ENCODE results near the gene AKAIN1. TPM values are rescaled to one million over a fixed set of nuclear protein-coding genes. Genes with fewer than 3 reads are reported as not detected.

AKAIN1 gene
- total RNA-seq, 2 experiments from 2014 or later: not detected

DNA sequence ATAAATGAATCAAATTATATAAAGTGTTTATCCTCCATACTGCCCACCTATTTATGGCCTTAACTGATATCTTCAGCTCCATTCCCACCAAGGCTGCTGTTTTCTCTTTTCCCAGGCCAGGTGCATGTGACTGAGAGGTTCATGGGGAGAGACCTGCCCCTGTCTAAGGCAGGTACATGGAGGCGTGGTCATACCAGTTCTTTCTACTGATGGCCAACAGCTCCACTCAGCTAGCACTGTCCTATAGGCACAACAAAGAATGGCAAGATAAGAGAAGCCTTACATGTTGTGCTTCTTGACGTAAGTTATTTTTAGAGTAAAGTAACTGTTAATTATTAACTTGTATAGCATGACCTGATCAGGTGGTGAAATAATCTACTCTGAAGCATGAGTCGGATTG, 16.8 kb downstream of the AKAIN1 start:
- no peaks in the 10 kb centered on the region for H3K27me3 Mint-ChIP-seq
- no peak overlapping the region for H3K27ac Mint-ChIP-seq
- POLR2A ChIA-PET: no interaction called here
- no peak for ATAC-seq (ENCODE audit: low read depth)
- no peaks in the 10 kb centered on the region for H3K36me3 Mint-ChIP-seq
- H3K9me3 Mint-ChIP-seq: peaks cover 2% of the 10 kb centered on the region
- peaks cover 3% of the 10 kb centered on the region for H3K4me1 Mint-ChIP-seq
- H3K4me3 Mint-ChIP-seq: no peak overlapping the region
- DNase-seq: no peak

DNA sequence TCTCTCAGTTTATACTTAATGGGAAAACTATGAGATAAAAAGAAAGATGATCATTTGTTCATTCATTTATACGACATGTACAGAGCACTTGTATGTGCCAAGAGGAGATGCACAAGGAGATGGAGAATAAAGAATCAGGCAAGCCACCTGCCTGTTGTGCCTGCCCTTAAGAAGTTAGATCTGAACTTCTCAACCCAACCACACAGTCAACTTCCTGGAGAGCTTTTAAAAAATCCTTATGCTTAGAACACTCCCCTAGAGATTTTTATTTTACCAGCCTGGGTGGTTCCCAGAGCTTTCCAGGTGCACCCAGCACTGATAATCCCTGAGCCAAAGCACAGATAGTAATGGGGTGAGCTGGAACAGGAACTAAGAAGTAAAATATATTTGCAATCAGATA, 18.5 kb downstream of the AKAIN1 start:
- Mint-ChIP-seq H3K27ac (no peak overlapping the region), H3K9me3 (no peaks in the 10 kb centered on the region), H3K36me3 (no peaks in the 10 kb centered on the region), H3K4me3 (no peak overlapping the region), H3K27me3 (no peaks in the 10 kb centered on the region), H3K4me1 (peaks cover 3% of the 10 kb centered on the region)
- DNase-seq (no peak), ATAC-seq (ENCODE audit: low read depth) (no peak)
- POLR2A ChIA-PET: no interaction called here

DNA sequence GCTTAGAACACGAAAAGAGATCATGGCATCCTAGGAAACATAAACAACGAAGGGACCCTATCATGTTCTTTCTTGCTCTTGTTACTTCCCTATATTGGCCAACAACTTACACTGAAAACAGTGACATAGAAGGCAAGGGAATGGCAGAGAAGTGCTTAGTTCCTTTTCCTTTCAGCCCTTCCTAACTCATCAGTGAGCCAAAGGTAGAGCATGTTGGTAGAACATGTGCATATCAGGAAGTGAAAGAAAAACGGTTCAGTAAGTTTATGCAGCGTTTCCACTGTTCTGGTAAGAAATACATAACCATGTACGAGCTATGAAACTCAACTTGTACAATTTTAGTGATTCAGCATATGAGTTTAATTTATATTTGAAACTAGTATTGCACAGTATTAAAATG, 21.7 kb downstream of the AKAIN1 start:
- H3K4me3 Mint-ChIP-seq: no peak overlapping the region
- no peak for ATAC-seq (ENCODE audit: low read depth)
- POLR2A ChIA-PET: no interaction called here
- H3K9me3 Mint-ChIP-seq: no peaks in the 10 kb centered on the region
- no peak for DNase-seq
- peaks cover 3% of the 10 kb centered on the region for H3K4me1 Mint-ChIP-seq
- no peaks in the 10 kb centered on the region for H3K27me3 Mint-ChIP-seq
- no peaks in the 10 kb centered on the region for H3K36me3 Mint-ChIP-seq
- H3K27ac Mint-ChIP-seq: no peak overlapping the region

DNA sequence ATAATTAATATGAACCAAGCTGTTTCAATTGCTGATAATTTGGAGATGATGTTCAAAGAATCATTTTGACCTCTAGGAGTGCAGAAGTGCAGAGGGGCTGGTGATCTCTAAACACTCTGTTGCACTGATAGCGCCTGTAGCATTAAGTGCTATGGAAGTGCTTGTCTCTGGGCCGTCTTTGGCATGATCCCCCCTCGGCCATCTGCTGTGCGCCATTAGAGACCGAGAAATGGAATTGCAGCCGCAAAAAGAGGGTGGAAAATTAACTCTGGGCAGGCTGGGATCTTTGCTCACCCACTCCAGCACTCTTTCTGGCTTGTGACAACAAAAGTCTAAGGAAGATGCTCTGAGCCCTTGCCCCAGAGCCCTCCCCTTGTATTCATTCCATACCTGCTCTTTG, 23.4 kb downstream of the AKAIN1 start:
- H3K27me3 Mint-ChIP-seq: no peaks in the 10 kb centered on the region
- H3K4me1 Mint-ChIP-seq: peaks cover 4% of the 10 kb centered on the region
- no peak overlapping the region for H3K27ac Mint-ChIP-seq
- peaks cover 1% of the 10 kb centered on the region for H3K36me3 Mint-ChIP-seq
- no peak for DNase-seq
- H3K9me3 Mint-ChIP-seq: no peaks in the 10 kb centered on the region
- ATAC-seq (ENCODE audit: low read depth): no peak
- POLR2A ChIA-PET: no interaction called here
- H3K4me3 Mint-ChIP-seq: no peak overlapping the region

DNA sequence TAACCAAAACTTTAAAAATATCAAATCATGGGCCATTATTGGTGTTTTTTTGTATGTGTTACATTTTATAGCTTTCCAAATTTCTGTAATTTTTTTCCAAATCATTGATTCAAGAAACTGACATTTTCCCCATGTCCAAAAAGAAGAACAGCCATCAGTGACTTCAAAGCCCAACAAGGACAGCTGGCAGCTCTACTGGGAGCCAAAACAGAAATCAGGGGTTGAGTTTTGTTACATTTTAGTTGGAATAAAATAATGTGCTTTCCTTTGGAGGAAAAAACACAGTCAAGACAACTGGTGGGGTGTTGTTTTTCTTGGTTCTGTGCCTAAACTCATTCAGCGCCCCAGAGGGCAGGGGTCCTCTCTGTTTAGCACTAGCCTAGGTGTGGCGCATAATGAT, 23.8 kb downstream of the AKAIN1 start:
- no peak for ATAC-seq (ENCODE audit: low read depth)
- Mint-ChIP-seq H3K36me3 (peaks cover 2% of the 10 kb centered on the region), H3K4me3 (no peak overlapping the region), H3K9me3 (no peaks in the 10 kb centered on the region), H3K27ac (no peak overlapping the region), H3K27me3 (no peaks in the 10 kb centered on the region), H3K4me1 (peaks cover 5% of the 10 kb centered on the region)
- POLR2A ChIA-PET: no interaction called here
- DNase-seq: no peak

DNA sequence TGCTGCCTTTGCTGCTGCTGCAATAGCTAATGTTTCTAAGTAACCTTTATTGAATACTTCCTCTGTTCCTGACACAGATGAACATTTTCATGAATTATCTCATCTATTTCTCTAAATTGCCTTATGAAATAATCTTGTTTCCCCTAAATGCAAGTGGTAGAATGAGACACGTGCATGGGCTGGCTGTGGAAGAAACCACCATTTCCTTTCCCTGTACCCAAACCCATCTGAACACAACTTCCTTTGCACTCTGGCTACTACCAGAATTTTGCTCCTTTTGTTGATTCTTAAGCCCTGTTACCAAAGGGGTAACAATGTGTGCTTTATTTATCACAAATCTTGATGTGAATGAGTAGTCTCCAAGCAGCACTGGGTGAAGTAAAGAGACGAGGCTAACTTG, 29.2 kb downstream of the AKAIN1 start:
- H3K9me3 Mint-ChIP-seq: peaks cover 1% of the 10 kb centered on the region
- H3K36me3 Mint-ChIP-seq: peaks cover 2% of the 10 kb centered on the region
- peak; percentile 56 for ATAC-seq (ENCODE audit: low read depth)
- POLR2A ChIA-PET: interaction anchor here (1.6 kb wide), 1 partner anchor 128 kb away, joined by 9 read pairs; the partner anchor contains the start of gene ZBTB14
- H3K4me3 Mint-ChIP-seq: peak overlapping the region; percentile 33
- H3K27me3 Mint-ChIP-seq: no peaks in the 10 kb centered on the region
- no peak for DNase-seq
- H3K4me1 Mint-ChIP-seq: peaks cover 20% of the 10 kb centered on the region
- peak overlapping the region; percentile 72 for H3K27ac Mint-ChIP-seq

DNA sequence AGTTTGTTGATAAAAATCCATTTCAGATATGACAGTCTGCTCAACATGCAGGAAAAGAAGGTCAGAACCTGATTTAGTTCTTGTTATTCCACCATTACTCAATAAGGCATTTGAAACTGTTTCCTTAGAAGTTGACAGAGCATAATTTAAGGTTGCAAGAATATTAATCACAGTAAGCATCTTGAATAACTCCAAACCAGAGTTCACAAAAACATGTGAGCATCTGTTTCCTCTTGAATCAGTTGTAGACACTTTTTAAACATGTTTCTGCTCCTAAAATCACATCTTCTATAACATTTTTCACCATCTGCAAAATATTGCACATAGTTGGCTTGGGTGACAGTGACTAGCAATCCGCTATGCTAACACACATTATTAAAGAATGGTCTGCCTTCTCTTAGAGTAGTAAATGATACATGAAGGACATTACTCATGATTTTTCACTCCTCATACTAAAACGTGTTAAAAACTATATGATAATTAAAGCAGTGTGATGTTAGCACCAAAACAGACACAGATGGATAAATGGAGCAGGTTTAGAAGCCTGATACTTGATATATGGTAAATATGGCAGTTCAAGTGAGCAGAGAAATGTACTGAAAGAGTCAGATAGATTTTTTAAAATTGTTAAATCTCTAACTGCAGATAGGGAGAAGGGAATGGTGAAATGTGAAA, 30.3 kb downstream of the AKAIN1 start:
- Mint-ChIP-seq H3K9me3 (peaks cover 1% of the 10 kb centered on the region), H3K4me1 (peaks cover 20% of the 10 kb centered on the region), H3K27me3 (no peaks in the 10 kb centered on the region), H3K36me3 (peaks cover 2% of the 10 kb centered on the region), H3K4me3 (no peak overlapping the region), H3K27ac (no peak overlapping the region)
- DNase-seq (no peak), ATAC-seq (ENCODE audit: low read depth) (no peak)
- POLR2A ChIA-PET: no interaction called here

DNA sequence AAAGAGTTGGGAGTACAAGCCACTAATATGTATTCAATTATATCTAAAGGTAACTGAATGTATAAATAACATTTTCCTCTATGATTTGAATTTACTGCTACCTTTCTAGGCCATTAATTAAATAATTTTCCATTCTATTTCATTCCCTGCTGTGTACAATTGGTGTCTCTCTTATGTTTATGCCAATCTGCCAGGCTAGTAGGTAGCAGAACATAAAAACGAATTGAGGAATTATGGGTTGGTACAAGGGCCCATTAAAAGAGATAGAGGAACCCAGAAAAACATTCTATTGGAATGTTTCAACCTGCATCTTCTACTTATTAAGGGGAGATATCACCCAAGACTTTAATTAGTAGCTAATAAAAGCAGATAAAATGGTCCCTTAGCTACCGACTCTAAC, 32.2 kb downstream of the AKAIN1 start:
- H3K4me3 Mint-ChIP-seq: no peak overlapping the region
- peaks cover 4% of the 10 kb centered on the region for H3K36me3 Mint-ChIP-seq
- ATAC-seq (ENCODE audit: low read depth) (no peak), DNase-seq (no peak)
- H3K27me3 Mint-ChIP-seq: no peaks in the 10 kb centered on the region
- peaks cover 20% of the 10 kb centered on the region for H3K4me1 Mint-ChIP-seq
- H3K9me3 Mint-ChIP-seq: peaks cover 1% of the 10 kb centered on the region
- no peak overlapping the region for H3K27ac Mint-ChIP-seq
- POLR2A ChIA-PET: no interaction called here

DNA sequence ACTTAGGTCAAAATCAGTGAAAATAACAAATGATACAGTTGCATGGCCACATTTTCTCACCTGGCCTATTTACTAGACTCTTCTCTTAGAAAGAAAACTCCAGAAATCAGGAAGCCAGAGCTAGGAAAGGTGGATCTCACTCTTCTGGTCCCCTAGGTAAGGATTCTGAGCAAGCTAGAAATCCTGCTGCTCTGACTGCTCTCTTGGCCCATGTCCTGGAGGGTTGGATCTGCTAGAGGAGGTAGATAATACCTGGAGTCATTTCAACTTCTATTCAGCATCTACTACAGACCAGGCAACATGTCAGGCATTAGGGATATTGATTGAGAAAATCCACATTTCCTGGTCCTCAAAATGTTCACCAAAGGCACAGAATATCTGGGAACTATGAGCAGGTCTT, 34.9 kb downstream of the AKAIN1 start:
- Mint-ChIP-seq H3K27ac (no peak overlapping the region), H3K27me3 (no peaks in the 10 kb centered on the region)
- POLR2A ChIA-PET: no interaction called here

DNA sequence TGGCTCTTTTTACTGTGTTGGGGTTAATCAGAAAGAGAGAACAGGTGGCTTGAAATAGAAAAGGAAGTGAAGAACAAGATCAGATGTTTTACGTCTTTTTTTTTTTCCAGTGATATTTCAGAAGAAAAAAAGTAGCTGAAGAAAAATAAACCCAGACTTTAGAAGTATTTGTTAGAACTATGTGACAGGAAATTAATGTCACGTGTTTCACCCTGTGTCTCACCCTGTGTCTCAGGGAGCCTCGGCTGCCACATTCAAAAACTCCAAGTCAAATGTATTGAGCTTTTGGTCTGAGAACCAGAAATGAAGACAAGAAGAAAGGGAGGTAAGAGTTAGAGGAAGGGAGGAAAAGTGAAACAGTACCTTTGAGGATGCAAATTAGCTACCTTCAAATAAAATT, 38.0 kb downstream of the AKAIN1 start:
- Mint-ChIP-seq H3K4me3 (peak overlapping the region; percentile 59), H3K27me3 (no peaks in the 10 kb centered on the region), H3K4me1 (peaks cover 7% of the 10 kb centered on the region), H3K36me3 (peaks cover 5% of the 10 kb centered on the region), H3K9me3 (no peaks in the 10 kb centered on the region), H3K27ac (no peak overlapping the region)
- POLR2A ChIA-PET: no interaction called here
- DNase-seq: no peak
- no peak for ATAC-seq (ENCODE audit: low read depth)

More for the DNA sequence above, 34.9 kb downstream of the AKAIN1 start:
- Mint-ChIP-seq H3K4me3 (no peak overlapping the region), H3K9me3 (peaks cover 1% of the 10 kb centered on the region), H3K36me3 (peaks cover 5% of the 10 kb centered on the region), H3K4me1 (peaks cover 12% of the 10 kb centered on the region)
- ATAC-seq (ENCODE audit: low read depth) (no peak), DNase-seq (no peak)

DNA sequence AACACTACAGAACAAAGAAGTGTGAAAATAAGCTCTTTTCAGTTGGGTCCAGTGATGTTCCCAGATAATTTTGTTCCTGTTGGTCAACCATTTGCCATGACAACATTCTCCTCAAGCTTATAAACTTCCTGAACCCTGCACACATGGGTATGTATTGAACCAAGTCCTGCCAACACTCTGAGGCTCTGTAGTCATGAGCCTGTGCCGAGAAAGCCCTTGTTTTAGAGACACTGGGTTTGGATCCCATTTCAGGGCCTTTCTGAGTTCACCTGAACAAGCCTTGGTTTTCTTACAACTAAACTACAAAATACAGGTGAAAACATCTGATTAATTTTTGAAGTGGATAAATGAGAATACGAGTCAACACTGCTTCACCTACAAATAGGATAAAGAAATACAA, 38.5 kb downstream of the AKAIN1 start:
- POLR2A ChIA-PET: interaction anchor here (0.6 kb wide), 1 partner anchor 1029 kb away, joined by 5 read pairs; no protein-coding TSS in a partner anchor
- ATAC-seq (ENCODE audit: low read depth) (no peak), DNase-seq (no peak)
- no peaks in the 10 kb centered on the region for H3K27me3 Mint-ChIP-seq
- no peak overlapping the region for H3K27ac Mint-ChIP-seq
- peaks cover 5% of the 10 kb centered on the region for H3K36me3 Mint-ChIP-seq
- no peaks in the 10 kb centered on the region for H3K9me3 Mint-ChIP-seq
- peaks cover 7% of the 10 kb centered on the region for H3K4me1 Mint-ChIP-seq
- no peak overlapping the region for H3K4me3 Mint-ChIP-seq

DNA sequence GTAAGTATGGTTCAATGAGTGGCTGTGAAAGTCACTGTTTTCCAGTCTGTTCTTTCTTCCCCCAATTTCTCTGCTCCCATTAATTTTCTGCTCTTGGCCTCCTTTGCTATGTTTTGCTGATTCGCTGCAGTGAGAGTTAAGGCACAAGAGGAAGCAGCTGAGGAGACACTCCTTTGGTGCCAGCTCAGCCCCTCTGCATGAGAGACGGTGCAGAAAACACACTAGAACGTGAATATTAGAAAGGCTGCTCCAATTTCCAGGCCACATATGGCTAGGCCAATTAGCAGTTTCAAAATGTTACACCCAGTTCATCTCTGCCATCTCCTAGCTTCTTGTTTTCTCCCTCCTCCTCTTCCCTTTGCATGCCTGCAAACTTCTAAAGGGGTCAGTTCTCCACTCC, 38.9 kb downstream of the AKAIN1 start:
- Mint-ChIP-seq H3K27ac (no peak overlapping the region), H3K9me3 (no peaks in the 10 kb centered on the region), H3K27me3 (no peaks in the 10 kb centered on the region), H3K4me3 (no peak overlapping the region), H3K4me1 (peaks cover 7% of the 10 kb centered on the region), H3K36me3 (peaks cover 5% of the 10 kb centered on the region)
- POLR2A ChIA-PET: interaction anchor here (0.6 kb wide), 1 partner anchor 1030 kb away, joined by 5 read pairs; no protein-coding TSS in a partner anchor
- ATAC-seq (ENCODE audit: low read depth) (no peak), DNase-seq (no peak)

DNA sequence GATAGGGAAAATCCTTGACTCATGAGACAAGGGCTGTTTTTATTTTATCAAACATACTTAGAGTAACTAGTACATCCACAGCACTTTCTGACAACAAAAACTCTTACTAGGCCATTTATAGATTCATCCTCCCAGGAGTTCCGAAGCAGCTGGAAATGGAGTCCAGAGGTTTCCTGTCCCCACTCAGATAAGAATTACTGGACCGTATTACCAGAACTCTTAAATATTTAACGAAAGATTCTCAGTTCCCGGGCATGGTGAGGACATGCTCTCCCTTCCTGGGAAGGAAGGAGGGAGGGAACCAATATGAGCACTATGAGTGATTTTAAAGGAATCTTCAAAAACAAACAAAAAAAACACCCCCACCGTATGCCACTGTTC, 41.2 kb downstream of the AKAIN1 start:
- no peak overlapping the region for H3K4me3 Mint-ChIP-seq
- no peaks in the 10 kb centered on the region for H3K9me3 Mint-ChIP-seq
- POLR2A ChIA-PET: no interaction called here
- H3K27ac Mint-ChIP-seq: no peak overlapping the region
- DNase-seq (no peak), ATAC-seq (ENCODE audit: low read depth) (no peak)
- peaks cover 7% of the 10 kb centered on the region for H3K4me1 Mint-ChIP-seq
- H3K27me3 Mint-ChIP-seq: no peaks in the 10 kb centered on the region
- H3K36me3 Mint-ChIP-seq: peaks cover 5% of the 10 kb centered on the region

DNA sequence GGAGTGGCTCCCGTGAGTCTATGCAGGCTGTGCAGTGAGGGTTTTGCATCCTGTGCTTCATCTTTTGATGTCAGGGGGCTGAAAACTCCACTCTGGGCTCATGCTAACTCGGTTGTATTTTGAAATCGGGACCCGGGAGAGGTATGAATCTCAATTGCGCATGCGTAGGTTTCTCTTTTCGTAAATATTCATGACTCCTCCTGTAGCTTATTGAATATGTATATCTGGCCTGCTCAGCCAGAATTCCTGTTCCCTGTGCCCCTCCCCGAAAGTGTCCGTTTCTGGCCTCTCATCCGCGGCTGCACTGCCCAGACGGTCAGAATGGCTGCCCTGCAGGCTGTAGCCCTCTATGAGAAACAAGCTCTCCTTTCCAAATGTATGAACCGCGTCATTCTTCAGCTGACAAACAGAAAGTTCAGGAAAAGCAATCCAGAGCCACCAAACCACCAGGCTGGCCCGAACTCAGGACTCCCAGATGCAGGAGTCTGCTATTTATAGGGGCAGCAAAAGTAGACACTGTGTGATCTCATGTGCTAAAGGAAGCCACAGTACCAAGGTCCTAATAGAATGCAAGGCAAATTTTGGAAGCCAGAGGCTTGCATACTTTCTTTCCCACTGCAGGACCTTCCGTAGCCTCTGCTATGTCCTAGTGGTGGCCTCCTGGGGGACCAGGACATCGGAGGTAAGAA, 41.7 kb downstream of the AKAIN1 start:
- POLR2A ChIA-PET: no interaction called here
- ATAC-seq (ENCODE audit: low read depth) (no peak), DNase-seq (no peak)
- Mint-ChIP-seq H3K27ac (no peak overlapping the region), H3K4me3 (no peak overlapping the region), H3K27me3 (no peaks in the 10 kb centered on the region), H3K36me3 (peaks cover 2% of the 10 kb centered on the region), H3K9me3 (no peaks in the 10 kb centered on the region), H3K4me1 (peaks cover 7% of the 10 kb centered on the region)

All from activated naive CD8-positive, alpha-beta T cell treated with anti-CD3 and anti-CD28 coated beads, Interleukin-2, amount 10 ng/mL, durations not matched to agents 7 days and 5 days (primary cell).